ENCODE data around the gene SOCS6.
"Not testable (repeated sequence)": the region's sequence is repeated elsewhere in the genome, so short reads cannot be mapped to it uniquely, and the experiment has no call there.

SOCS6 gene

GRCh38 chr18:70362258-70362657 is 73.4 kb downstream of the SOCS6 start:
- no peak for DNase-seq (ENCODE audit: low read depth)

GRCh38 chr18:70363861-70364260 is 75.0 kb downstream of the SOCS6 start:
- no peak for DNase-seq (ENCODE audit: low read depth)

GRCh38 chr18:70365361-70365760 is 76.5 kb downstream of the SOCS6 start:
- no peak for DNase-seq (ENCODE audit: low read depth)

DNA sequence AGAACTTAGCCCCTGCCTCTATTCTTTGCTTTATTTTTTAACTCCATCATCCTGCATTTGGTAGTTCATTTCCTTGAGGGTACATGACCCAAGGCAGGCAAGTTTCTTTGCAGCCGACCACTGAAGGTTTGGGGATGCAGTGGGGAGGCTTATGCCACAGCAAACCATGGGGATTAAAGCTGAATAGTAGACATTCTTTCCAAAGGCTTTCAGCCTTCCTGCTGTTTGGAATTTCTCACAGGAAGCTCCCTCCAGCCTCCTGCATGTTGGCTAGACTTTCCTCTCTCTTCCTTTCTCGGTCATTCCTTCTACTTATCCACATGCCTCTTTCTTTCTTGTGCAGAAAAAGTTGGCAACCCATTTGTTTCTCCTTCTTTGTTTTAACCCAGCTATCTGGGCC is 77.3 kb downstream of the SOCS6 start:
- no peak for DNase-seq (ENCODE audit: low read depth)

- no peak for DNase-seq (ENCODE audit: low read depth)
Observed at GRCh38 chr18:70366670-70367069, 77.8 kb downstream of the SOCS6 start.

- not testable (repeated sequence) for DNase-seq (ENCODE audit: low read depth)
Observed at GRCh38 chr18:70367344-70367743, 78.5 kb downstream of the SOCS6 start.

DNA sequence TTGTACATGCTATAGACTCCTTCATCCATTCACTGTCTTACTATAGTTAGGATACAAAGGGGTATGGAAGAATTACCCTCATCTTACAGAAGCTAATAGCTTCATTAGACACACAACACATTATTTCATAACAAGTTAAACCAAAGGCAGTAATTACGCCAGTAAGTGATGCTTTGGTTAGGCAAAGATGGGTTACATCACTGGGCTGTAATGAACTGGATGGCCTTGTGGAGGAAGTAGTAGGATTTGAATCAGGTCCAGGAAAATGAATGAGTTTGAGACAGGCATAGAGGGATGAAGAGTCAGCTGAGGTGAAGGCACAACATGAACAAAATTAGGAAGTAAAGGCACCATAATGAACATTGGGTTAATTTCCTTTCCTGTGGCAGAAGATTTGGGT is 80.1 kb downstream of the SOCS6 start:
- no peak for DNase-seq (ENCODE audit: low read depth)

DNA sequence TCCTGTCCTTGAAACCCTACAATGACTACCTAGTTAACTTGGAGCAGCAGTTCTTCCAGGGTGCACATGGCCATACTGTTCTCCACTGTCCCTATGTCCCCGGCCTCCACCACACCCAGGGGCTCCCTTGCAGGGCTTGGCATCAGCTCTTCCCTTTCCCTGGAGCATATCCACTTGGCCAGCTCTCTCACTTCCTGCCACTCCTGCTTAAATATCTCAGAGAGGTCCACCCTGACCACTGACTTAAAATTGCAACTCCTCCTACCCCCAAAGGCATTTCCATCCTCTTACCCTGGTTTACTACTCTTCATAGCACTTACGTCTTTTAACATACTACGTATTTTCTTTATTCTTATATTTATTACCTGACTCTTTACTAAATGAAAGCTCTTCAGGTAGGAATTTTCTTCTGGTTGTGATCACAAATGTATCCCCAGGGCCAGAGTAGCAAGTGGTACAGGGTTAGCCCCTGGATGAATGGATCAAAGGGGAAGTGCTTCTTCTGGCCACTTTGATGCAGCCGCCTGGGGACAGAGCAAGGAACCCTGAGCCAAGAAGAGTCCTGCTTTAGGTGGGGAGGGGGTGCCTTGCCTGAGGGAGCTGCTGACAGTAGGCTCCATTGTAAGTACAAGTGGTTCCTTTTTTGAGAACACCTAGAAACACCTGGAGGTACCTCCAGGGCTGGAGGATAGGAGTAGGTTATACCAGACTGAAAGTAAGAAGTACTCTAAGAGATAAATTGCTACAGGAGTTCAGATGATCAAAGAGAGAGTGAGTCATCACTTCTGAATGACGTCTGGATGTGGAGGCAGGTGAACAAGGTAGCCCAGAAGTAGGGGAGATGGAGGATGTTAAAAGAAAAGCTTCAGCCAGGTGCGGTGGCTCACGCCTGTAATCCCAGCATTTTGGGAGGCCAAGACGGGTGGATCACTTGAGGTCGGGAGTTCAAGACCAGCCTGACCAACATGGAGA is 82.2 kb downstream of the SOCS6 start:
- DNase-seq (ENCODE audit: low read depth): no peak

- no peak for DNase-seq (ENCODE audit: low read depth)
Observed at GRCh38 chr18:70371908-70372307, 83.1 kb downstream of the SOCS6 start.

DNA sequence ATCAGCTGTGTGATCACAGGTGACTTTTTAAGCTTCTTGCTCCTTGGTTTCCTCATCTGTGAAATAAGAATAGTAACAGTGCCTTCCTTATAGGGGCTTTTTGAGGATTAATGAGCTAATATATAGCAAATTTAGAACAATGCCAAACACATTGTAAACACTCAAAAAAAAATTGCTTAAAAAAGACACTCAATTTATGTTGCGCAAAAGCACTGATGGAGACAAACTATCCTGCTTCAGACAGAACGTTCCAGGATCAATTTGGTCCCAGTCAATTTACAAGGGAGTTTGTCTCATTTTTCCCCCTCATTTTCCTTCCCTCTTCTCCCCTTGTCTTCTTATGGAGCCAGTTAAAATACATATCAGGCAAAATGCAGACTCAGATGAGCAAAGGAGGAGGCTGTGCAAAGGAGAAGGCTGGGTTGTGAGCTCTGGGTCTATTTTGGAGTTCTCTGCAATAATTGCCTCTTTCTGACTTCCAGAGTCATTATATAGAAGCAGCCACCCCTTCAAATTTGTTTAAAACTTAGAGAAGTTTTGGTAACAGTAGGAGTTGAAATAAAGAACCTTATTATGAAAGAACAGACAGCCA is 83.7 kb downstream of the SOCS6 start:
- DNase-seq (ENCODE audit: low read depth): no peak

- DNase-seq (ENCODE audit: low read depth): no peak
Observed at GRCh38 chr18:70373042-70373519, 84.2 kb downstream of the SOCS6 start.

DNA sequence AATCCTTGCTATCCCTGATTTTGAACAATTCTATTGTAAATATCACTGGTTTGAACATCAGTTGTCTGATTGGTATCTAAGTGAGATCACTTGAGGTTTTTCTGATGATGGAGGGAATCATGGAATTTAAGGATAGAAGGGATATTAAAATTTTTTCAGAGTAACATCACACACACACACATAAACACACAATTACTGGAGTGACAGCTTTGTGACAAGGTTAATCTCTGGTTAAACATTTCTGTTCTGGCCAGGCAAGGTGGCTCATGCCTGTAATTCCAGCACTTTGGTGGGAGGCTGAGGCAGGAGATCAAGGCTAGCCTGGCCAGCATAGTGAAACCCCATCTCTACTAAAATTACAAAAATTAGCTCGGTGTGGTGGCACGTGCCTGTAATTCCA is 85.3 kb downstream of the SOCS6 start:
- no peak for DNase-seq (ENCODE audit: low read depth)

GRCh38 chr18:70376137-70376913 is 87.5 kb downstream of the SOCS6 start:
- no peak for DNase-seq (ENCODE audit: low read depth)

GRCh38 chr18:70376914-70377258 is 88.0 kb downstream of the SOCS6 start:
- no peak for DNase-seq (ENCODE audit: low read depth)

DNA sequence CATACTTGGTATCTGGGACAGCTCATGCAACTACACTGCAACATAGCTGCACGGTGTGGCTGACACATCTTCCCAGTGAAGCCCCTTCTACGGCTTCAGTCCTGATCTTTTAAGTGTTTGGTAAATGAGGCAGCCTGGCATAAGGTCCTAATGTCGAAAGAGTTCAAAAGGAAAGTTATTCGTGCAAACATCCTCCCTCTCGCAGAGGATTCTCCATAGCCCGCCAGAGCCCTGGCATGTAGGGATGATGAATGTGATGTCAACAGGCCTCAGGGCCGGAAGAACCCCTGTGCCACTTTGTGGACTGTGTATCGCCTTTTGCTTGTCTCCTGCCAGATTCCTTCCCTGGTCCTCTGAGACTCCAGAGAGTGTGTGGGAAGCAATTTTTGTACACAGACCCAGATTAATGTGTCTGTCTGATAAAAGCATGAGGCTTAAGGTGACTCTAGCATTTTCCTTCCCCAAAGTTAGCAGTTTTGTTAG is 88.5 kb downstream of the SOCS6 start:
- DNase-seq (ENCODE audit: low read depth): no peak

DNA sequence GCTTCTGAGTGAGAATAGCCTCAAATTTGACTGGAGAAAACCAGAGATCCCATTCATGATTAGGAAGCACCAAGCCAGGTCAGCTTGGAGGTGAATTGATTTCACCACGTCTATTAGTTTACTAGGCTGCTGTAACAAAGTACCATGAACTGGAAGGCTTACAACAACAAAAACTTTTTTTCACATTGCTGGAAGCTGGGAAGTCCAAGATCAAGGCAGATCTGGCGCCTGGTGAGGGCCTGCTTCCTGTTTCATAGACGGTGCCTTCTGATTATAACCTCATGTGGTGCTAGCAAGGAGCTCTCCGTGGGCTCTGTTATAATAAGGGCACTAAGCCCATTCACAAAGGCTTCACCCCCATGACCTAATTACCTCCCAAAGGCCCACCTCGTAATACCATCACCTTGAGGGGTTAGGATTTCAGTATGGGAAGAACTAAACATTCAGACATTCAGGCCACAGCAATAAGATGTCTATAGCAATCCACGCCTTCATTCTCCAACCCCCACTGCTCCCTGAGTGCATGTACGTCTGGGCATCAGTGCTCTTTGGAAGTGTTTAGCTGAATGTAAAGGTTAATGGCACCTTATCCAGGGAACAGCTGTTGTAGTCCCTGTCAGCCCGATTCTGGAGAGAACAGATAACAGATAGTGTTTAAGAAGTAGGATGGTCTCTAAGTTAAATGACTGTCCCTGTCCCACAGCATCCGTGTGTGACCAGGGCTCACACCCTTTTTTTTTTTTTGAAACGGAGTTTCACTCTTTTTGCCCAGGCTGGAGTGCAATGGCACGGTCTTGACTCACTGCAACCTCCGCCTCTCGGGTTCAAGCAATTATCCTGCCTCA is 89.2 kb downstream of the SOCS6 start:
- no peak for DNase-seq (ENCODE audit: low read depth)

Data from activated T-helper 1 cell treated with Interleukin-2 at 50 U/mL for 16 hours (primary cell).